Sigmoid colon (tissue), 7 donors: ENCODE data around the gene SH3TC1. TPM values are rescaled to one million over a fixed set of nuclear protein-coding genes. Genes with fewer than 3 reads are reported as not detected.

Source experiments
- DNase-seq: peaks from one replicate; pipeline ENCODE4 v3.0.0-alpha.2; 2019
- H3K27ac ChIP-seq, 4 donors: fragments of 200-600 bp; sonication (generic); one replicate each; pipeline ENCODE4 v1.5.1; 2016 to 2019; ENCODE audit warnings: mild to moderate bottlenecking in 1 of 4
- H3K27me3 ChIP-seq, 3 donors: fragments of 200-600 bp; sonication (generic); one replicate each; pipeline ENCODE4 v1.5.1; 2019; ENCODE audit warnings: mild to moderate bottlenecking in 1 of 3
- H3K36me3 ChIP-seq, 4 donors: fragments of 200-600 bp; sonication (generic); one replicate each; pipeline ENCODE4 v1.5.1; 2016 to 2019
- H3K4me1 ChIP-seq, 4 donors: fragments of 200-600 bp; sonication (generic); one replicate each; pipeline ENCODE4 v1.5.1; 2017 to 2019
- H3K4me3 ChIP-seq, 4 donors: fragments of 200-600 bp; sonication (generic); one replicate each; pipeline ENCODE4 v1.5.1; 2017 to 2019; ENCODE audit warnings: mild to moderate bottlenecking in 2 of 4, moderate library complexity in 1 of 4
- H3K9me3 ChIP-seq, 4 donors: fragments of 200-600 bp in 3 of 4; sonication (generic) in 3 of 4; one replicate each; pipeline versions ENCODE4 v1.5.1 to v1.6.1; 2013 to 2019
- CTCF ChIP-seq, 4 experiments: fragments of 450-650 bp in 3 of 4; fragments of 200-600 bp in 1 of 4; IDR thresholded peaks; one replicate each; pipeline ENCODE4 v1.5.1; 2016 to 2019; ENCODE audit warnings: antibody characterized with exemption in 4 of 4, mild to moderate bottlenecking in 3 of 4, moderate library complexity in 2 of 4
- EP300 ChIP-seq, 4 donors: sonication (generic); formaldehyde crosslinking; IDR thresholded peaks; one replicate each; pipeline ENCODE4 v1.6.1; 2017; ENCODE audit warnings: antibody characterized with exemption in 4 of 4
- POLR2A ChIP-seq, 2 donors: fragments of 450-650 bp; IDR thresholded peaks; one replicate each; pipeline ENCODE4 v1.6.1; 2016; ENCODE audit warnings: antibody characterized with exemption in 2 of 2, mild to moderate bottlenecking in 2 of 2, moderate library complexity in 2 of 2
- POLR2AphosphoS5 ChIP-seq, 4 donors: sonication (generic); formaldehyde crosslinking; IDR thresholded peaks; one replicate each; pipeline ENCODE4 v1.6.1; 2017; ENCODE audit warnings: antibody characterized with exemption in 4 of 4
- WGBS, 2 donors: extraction: QIAGEN DNeasy Blood & Tissue Kit; methylation state at CpG; one replicate each; pipeline ENCODE4 v1.1.7; 2013; 5-methylcytosine and 5-hydroxymethylcytosine counted together
- intact Hi-C: fragments of 100-400 bp; cut with DNase I; formaldehyde crosslinking; loops from one replicate; pipeline ENCODE4 v1.15.1; 2023
- polyA plus RNA-seq, 3 donors: library from polyadenylated mRNA; stranded (reverse); fragments of 200-250 nt; gene quantifications; one replicate each; pipeline ENCODE4 v1.2.3, GENCODE V29; 2013
- total RNA-seq, 4 donors: library from RNA; depleted of rRNA; stranded (reverse); fragments of >200 nt; gene quantifications; one replicate each; pipeline ENCODE4 v1.1.0, GENCODE V29; 2016
- donor health status: healthy with polysubstance abuse.
- donor health status: Bipolar disorder and iron deficiency.
- donor health status: healthy.

SH3TC1 gene
- total and polyA plus RNA-seq, 7 donors: 3.0 to 24.4 (median 7.8) TPM

- no peak for DNase-seq
- Histone ChIP-seq H3K9me3 (no peaks in the 10 kb centered on the region), H3K27me3 (peaks cover 0 to 10% (median 0%) of the 10 kb centered on the region in 3 donors), H3K36me3 (no peaks in the 10 kb centered on the region), H3K4me1 (peaks cover 0 to 6% (median 2%) of the 10 kb centered on the region in 4 donors), H3K27ac (no peak overlapping the region), H3K4me3 (no peak overlapping the region)
- 89% methylated on average over 22 of the region's 22 CpGs for WGBS, 2 donors
- TF ChIP-seq EP300 (IDR thresholded peaks at IDR 0.05) (no peak), CTCF (IDR thresholded peaks at IDR 0.05) (no peak), POLR2A (IDR thresholded peaks at IDR 0.05) (no peak), POLR2AphosphoS5 (IDR thresholded peaks at IDR 0.05) (no peak)
- intact Hi-C loops: no loop called here
Measured at GRCh38 chr4:8211737-8212581, 12.9 kb downstream of the SH3TC1 start.

GRCh38 chr4:8212622-8213021 lies 13.5 kb downstream of the SH3TC1 start:
- peaks cover 0 to 6% (median 2%) of the 10 kb centered on the region in 4 donors for H3K4me1 ChIP-seq
- TF ChIP-seq POLR2A (IDR thresholded peaks at IDR 0.05) (no peak), EP300 (IDR thresholded peaks at IDR 0.05) (no peak), CTCF (IDR thresholded peaks at IDR 0.05) (no peak)
- H3K27ac ChIP-seq: no peak overlapping the region
- no peaks in the 10 kb centered on the region for H3K9me3 ChIP-seq
- no peak overlapping the region for H3K4me3 ChIP-seq
- intact Hi-C loops: no loop called here
- 94 to 96% methylated on average over 12 of the region's 12 CpGs for WGBS, 2 donors
- no peaks in the 10 kb centered on the region for H3K36me3 ChIP-seq
- peaks cover 0 to 10% (median 0%) of the 10 kb centered on the region in 3 donors for H3K27me3 ChIP-seq
- DNase-seq: no peak

GRCh38 chr4:8213121-8213520 lies 14.0 kb downstream of the SH3TC1 start:
- peaks cover 0 to 6% (median 2%) of the 10 kb centered on the region in 4 donors for H3K4me1 ChIP-seq
- TF ChIP-seq POLR2A (IDR thresholded peaks at IDR 0.05) (no peak), POLR2AphosphoS5 (IDR thresholded peaks at IDR 0.05) (no peak), CTCF (IDR thresholded peaks at IDR 0.05) (no peak), EP300 (IDR thresholded peaks at IDR 0.05) (no peak)
- H3K27ac ChIP-seq: no peak overlapping the region
- H3K36me3 ChIP-seq: no peaks in the 10 kb centered on the region
- no peak for DNase-seq
- WGBS, 2 donors: 82 to 91% methylated on average over 7 of the region's 7 CpGs
- H3K27me3 ChIP-seq: peaks cover 0 to 10% (median 0%) of the 10 kb centered on the region in 3 donors
- H3K4me3 ChIP-seq: no peak overlapping the region
- intact Hi-C loops: no loop called here
- H3K9me3 ChIP-seq: no peaks in the 10 kb centered on the region

GRCh38 chr4:8214136-8214535 lies 15.0 kb downstream of the SH3TC1 start:
- DNase-seq: no peak
- Histone ChIP-seq H3K36me3 (no peaks in the 10 kb centered on the region), H3K27ac (no peak overlapping the region), H3K4me1 (peaks cover 0 to 6% (median 2%) of the 10 kb centered on the region in 4 donors), H3K4me3 (no peak overlapping the region), H3K27me3 (peaks cover 0 to 10% (median 0%) of the 10 kb centered on the region in 3 donors), H3K9me3 (no peaks in the 10 kb centered on the region)
- 84 to 88% methylated on average over 13 of the region's 13 CpGs for WGBS, 2 donors
- TF ChIP-seq CTCF (IDR thresholded peaks at IDR 0.05) (no peak), POLR2AphosphoS5 (IDR thresholded peaks at IDR 0.05) (no peak), POLR2A (IDR thresholded peaks at IDR 0.05) (no peak), EP300 (IDR thresholded peaks at IDR 0.05) (no peak)
- intact Hi-C loops: no loop called here
